H1 (cell line): ENCODE results near the gene INPP4A. TPM values are rescaled to one million over a fixed set of nuclear protein-coding genes. Genes with fewer than 3 reads are reported as not detected.

Source experiments
- CEBPB ChIP-seq: IDR thresholded peaks from 2 replicates; pipeline ENCODE4 v1.6.1; 2012; ENCODE audit warnings: low read depth, low read length
- CHD7 ChIP-seq: fragments of 300-600 bp; sonication (generic); IDR thresholded peaks from 2 replicates; pipeline ENCODE4 v1.7.1; 2012; ENCODE audit warnings: low read length, moderate library complexity, mild to moderate bottlenecking, inconsistent platforms; ENCODE audit not compliant: insufficient replicate concordance
- EZH2 ChIP-seq: fragments of 200-600 bp; sonication (generic); IDR thresholded peaks from 2 replicates; pipeline ENCODE4 v1.7.1; 2012; ENCODE audit warnings: low read depth, mild to moderate bottlenecking, moderate library complexity, low read length, inconsistent platforms; ENCODE audit not compliant: severe bottlenecking
- MAFK ChIP-seq: IDR thresholded peaks from 2 replicates; pipeline ENCODE4 v1.6.1; 2012; ENCODE audit warnings: low read depth, mild to moderate bottlenecking, improper control_type of control experiment, low read length
- RFX5 ChIP-seq: IDR thresholded peaks from 2 replicates; pipeline ENCODE4 v1.6.1; 2011; ENCODE audit warnings: low read depth, low read length, improper control_type of control experiment, borderline replicate concordance
- SIN3A ChIP-seq, 2 experiments: IDR thresholded peaks in 1 of 2; conservative IDR thresholded peaks in 1 of 2; 2 replicates each; pipeline ENCODE4 v1.6.1; 2011 to 2012; ENCODE audit warnings: low read length in 2 of 2, improper control_type of control experiment in 1 of 2, low read depth in 1 of 2, mild to moderate bottlenecking in 1 of 2
- polyA plus RNA-seq, 7 experiments: library from polyadenylated mRNA; depleted of rRNA in 3 of 7; stranded (reverse) in 5 of 7; unstranded in 2 of 7; fragments of >200 nt in 5 of 7; fragments of 200-250 nt in 2 of 7; gene quantifications; 1 replicate in 5 of 7; 2 replicates in 1 of 7; 4 replicates in 1 of 7; pipeline versions ENCODE4 v1.2.1 to v1.2.3, GENCODE V29; 2011 to 2013; ENCODE audit warnings: missing spikeins in 2 of 7, mixed read lengths in 2 of 7
- total RNA-seq: library from RNA; stranded (reverse); fragmentation: NEBNext Ultra II Directional; extraction: Animal tissue kit (Norgen Biotek cat#: 25700); gene quantifications from 2 replicates; pipeline ENCODE4 v1.2.1, GENCODE V29; 2021

INPP4A gene
- total and polyA plus RNA-seq, 2 of the 8 experiments (the other 6 are each of a cell fraction or from before 2014, with no cell fraction given), result 25.6 to 34.3 TPM

DNA sequence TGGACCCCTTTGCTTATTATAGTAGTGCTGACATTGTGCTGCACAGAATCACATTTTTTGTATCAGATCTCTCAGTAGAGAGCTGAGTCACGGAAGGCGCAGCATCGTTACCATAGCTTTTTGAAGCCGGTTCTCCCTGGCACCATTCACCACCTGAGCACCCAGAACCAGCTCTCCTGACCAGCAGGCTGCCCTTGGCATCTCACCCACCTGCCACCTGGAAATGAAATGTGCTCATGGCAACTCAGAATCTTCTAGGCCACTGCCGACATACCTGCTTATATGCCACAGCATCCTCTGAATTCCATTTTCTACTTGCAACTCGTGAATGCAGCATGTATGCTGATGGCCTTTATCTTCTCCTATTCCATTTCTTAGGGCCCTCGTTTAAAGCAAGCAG lies 100.9 kb downstream of the INPP4A start (continued):
- no peak for TF ChIP-seq SIN3A (conservative IDR thresholded peaks at IDR 0.05 in 1 of 2, IDR thresholded peaks at IDR 0.05 in 1 of 2; ENCODE audit: low read depth in 1 of 2, low read length in 2 of 2)
- no peak for TF ChIP-seq CEBPB
- TF ChIP-seq MAFK, result no peak
- no peak for TF ChIP-seq EZH2
- TF ChIP-seq RFX5, result no peak
- no peak for TF ChIP-seq CHD7
